Placental epithelial cell (primary cell): Measurements from ENCODE around the gene ZNF507. TPM values are rescaled to one million over a fixed set of nuclear protein-coding genes. Genes with fewer than 3 reads are reported as not detected.

ENCODE experiments used
- total RNA-seq: library from RNA; depleted of rRNA; stranded (reverse); fragments of >200 nt; gene quantifications from 2 replicates; pipeline ENCODE4 v1.2.3, GENCODE V29; 2012

Gene ZNF507
- total RNA-seq, result 9.0 and 9.8 TPM in 2 replicates

DNA sequence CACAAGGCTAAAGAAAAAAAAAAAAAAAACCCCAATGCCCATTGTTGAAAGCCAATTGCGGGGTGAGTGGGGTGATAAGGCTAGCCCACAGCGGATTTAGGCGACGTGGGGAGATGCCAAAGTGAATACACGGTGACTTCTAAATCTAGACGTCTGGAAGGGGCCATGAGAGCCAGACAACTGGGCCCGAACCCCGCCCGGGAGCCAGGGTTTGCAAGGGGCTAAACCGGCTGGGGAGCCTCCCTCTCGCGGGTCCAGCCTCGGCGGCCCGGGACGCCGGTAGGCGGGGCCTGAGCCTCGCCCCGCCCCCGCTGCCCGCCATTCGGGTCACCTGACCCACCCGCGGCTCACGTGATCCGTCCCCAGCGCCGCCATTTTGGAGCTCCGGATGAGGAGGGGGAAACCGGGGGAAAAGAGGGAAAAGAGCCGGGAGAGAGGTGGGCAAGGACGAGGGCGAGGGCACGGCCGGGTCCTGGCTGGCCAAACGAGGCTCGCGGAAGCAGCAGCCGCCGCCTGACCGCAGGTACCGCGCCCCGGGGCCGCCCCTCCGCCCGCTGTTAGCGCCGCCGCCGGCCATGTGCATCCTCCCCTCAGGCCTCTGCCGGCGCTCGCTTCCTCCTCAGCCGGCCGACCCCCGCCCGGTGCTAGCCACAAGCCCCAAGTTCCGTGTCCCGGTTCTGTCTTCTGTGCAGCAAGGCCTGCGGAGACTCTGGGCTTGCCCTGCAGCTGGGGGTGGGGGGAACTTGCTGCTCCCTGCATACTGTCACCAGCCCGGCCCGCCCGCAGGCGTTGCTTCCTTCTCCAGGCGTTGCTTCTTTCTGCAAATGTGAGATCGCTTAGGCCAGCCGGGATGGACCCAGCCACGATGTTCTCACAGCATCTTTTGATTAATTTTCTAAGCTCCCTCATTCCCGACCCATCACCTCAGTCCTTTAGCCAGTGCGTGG lies at the start of gene ZNF507:
ZNF507 (plus strand) TSS at position 350 of the 947 bp plus-strand sequence. CDS start 7,221 bp downstream, outside the sequence.

DNA sequence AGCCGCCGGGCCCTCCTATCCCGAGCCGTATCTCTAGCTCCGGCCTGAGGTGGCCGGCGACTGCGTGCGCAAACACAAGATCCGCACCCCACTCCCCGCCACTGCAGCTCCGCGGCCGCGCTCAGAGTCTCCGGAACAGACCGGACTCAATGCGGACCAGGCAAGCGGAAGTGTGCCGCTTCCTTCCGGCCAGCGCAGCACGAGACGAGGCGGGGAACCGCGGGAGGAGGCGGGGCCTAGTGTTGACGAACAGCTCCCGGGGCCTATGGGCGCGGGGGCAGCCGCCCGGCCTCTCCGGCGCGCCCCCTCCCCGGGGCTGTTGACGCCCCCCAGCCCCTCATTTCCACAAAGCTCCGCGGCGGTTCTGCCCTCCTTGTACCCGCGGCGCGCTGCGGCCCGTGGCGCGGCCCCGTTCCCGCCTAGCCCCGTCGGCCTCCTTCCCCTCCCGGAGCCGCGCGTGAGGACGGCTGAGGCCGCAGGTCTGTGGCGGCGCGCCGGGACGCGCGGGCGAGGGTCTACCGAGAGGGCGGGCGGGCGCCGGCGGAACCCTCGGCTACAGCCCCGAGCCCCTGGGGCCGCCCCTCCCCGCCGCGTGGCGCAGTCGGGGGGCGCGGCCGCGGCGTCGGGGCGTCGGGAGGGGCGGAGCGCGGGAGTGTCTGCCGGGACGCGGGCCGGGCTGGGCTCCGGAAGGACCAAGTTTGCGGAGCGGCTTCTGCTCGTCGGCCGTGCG lies 60.2 kb downstream of the ZNF507 start, which contains the start of gene DPY19L3:
DPY19L3 (plus strand) TSS at position 340 of the 730 bp plus-strand sequence. CDS start 2,484 bp downstream, outside the sequence.

Other genes with a start within 250 kb of the ZNF507 start
- 19.2 and 30.5 TPM in 2 replicates for gene DPY19L3, start 60.2 kb downstream of the ZNF507 start, total RNA-seq
- gene PDCD5, start 235.6 kb downstream of the ZNF507 start, total RNA-seq, result 36.1 and 50.3 TPM in 2 replicates